Activated T-helper 1 cell treated with Interleukin-2 at 50 U/mL for 16 hours (primary cell): ENCODE measurements around the gene TMPRSS2.

Experiments
- DNase-seq: peaks from one replicate; pipeline ENCODE4 v3.0.0-alpha.2; 2020; ENCODE audit warnings: low read depth

The TMPRSS2 gene

GRCh38 chr21:41507521-41508414 is at the start of gene TMPRSS2:
Gene TMPRSS2 (minus strand): TSS chr21:41508158. CDS start chr21:41498133, 10,025 bp downstream.
- DNase-seq, result no peak

DNA sequence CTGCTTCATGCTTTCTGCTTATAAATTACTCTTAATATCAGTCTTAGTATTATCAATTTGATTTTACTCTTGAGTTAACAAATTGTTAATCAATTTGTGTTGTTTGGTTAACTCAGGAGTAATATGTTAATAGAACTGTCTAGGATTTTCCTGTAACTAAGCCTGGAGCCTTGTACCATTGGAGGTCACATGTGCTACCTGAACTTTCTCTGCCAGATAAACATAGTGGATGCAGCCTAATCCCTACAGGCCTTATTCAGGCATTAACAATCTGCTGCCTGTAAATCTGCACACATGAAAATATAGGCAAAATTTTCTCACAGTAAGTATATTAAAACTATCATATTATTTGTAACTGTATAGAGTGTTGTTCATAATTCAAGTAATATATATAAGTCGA is 47.1 kb upstream of the TMPRSS2 start:
- DNase-seq, result no peak

DNA sequence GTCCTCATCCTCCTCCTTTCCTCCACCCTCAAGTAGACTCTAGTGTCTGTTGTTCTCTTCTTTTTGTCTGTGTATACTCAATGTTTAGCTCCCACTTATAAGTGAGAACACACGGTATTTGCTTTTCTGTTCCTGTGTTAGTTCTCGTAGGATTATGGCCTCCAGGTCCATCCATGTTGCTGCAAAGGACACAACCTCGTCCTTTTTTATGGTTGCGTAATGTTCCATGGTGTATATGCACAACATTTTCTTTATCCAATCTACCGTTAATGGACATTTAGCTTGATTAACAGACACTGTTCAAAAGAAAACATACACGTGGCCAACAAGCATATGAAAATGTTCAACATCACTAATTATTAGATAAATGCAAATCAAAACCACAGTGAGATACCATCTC is 44.3 kb upstream of the TMPRSS2 start:
- DNase-seq, result no peak

DNA sequence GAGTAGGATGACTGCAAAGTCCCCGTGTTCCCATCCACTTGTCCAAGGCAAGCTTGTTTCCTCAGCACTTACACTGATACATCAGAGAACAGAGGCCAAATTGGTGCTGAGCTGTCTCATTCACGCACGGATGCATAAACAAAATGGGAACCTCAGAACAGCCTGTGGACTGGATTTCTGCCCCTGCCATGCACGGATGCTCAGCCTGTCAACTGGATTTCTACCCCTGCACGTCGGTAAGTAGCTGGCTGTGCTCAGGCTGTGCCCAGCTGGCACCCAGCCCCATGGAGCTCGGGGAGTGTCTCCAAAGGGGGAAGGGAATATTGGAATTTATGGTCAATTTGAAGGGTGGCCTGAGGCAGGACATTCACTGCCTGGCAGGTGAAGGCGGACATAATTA is 40.8 kb upstream of the TMPRSS2 start:
- no peak for DNase-seq

DNA sequence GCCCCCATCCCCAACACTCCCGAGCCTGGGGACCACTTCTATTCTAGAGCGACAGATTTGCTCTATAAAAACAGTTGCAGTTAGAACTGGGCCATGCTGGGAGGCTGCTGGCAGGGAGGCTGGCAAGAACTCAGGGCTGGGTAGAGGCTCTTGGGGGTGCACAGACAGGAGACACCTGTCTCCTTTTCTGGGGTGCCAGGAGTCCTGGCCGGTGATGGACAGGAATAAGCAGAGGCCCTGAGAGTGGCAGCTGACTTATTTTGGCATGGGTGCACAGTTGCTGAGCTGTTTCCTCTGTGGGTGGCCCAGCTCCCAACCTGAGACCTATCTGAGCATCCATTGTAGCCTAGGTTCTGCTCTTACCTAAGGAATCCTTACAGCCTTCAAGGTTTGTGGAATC is 39.2 kb upstream of the TMPRSS2 start:
- no peak for DNase-seq

DNA sequence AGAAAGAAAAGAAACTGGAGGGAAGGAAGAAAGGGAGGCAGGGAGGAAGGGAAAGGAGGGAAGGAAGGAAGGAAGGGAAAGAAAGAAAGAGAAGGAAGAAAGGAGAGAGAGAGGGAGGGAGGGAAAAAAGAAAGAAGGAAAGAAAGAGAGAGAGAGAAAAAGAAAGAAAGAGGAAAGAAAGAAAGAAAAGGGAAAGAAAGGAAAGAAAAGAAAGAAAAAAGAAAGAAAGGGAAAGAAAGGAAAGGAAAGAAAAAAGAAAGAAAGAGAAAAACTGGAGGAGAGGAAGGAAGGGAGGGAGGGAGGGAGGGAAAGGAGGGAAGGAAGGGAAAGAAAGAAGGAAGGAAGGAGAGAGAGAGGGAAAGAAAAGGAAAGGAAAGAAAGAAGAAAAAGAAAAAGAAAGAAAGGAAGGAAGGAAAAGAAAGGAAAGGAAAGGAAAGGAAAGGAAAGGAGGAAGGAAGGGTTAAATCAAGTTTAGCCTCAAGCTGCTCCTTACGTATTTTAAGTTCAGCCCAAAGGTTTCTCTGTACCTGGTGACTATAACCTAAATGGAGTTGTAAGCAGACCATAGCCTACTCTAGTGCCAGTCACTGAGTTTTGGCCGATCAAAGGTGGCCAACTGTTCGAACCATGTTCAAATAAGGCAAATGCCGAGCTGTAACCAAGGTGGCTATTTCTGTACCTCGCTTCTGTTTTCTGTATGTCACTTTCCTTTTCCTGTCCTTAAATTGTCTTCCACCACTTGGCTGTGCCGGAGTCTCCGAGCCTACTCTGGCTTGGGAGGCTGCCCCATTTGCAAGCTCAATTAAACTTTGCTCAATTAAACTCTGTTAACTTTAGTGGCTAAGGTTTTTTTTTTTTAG is 37.8 kb upstream of the TMPRSS2 start:
- DNase-seq, result no peak

DNA sequence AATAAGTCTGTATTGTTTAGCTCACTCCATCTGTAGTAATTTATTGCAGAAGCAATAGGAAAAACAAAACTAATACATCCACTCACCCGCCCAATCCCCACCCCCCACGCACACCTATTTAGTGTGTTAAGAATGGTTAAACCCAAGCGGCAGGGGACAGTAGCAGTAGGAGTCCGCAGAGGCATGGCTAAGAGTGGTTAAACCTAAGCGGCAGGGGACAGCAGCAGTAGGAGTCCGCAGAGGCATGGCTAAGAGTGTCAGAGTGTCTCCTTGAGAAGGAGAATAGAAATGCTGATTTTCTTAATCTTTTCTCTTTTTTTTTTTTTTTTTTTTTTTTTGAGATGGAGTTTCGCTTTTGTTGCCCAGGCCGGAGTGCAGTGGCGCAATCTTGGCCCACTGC is 34.8 kb upstream of the TMPRSS2 start:
- no peak for DNase-seq

- no peak for DNase-seq
These were observed 29.4 kb upstream of the TMPRSS2 start for GRCh38 chr21:41537356-41537755.

DNA sequence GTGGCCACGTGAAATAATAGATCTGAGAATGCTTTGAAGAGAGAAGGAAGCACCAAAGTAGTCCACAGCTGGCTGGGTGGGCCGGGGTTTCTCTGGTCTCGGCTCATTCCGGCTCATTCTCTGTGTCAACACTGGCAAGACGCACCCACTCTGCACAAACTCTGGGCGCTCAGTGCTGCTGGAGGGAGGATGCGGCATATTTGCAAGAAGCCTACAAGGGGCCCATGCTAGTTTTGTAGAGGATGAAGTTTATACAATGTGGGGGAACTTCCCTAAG is 28.8 kb upstream of the TMPRSS2 start:
- DNase-seq, result no peak

GRCh38 chr21:41536076-41536826 is 28.3 kb upstream of the TMPRSS2 start:
- no peak for DNase-seq

DNA sequence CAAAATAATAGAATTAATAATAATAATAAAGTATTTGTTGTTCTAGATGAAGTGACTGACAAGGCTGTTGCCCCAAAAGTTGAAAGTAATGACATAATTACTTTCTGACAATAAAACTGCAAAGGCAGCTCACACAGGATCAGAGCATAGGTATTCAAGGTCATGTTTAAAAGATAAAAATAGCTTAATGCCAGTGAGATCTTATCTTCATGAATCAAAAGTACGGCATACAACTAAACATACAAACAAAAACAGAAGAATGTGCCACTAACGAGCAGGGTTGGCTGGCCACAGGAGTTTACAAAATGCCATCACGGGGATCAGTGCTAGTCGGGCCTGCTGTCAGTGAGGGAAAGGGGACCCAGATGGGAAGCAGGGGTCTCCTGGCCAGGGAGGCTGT is 22.4 kb upstream of the TMPRSS2 start:
- no peak for DNase-seq

DNA sequence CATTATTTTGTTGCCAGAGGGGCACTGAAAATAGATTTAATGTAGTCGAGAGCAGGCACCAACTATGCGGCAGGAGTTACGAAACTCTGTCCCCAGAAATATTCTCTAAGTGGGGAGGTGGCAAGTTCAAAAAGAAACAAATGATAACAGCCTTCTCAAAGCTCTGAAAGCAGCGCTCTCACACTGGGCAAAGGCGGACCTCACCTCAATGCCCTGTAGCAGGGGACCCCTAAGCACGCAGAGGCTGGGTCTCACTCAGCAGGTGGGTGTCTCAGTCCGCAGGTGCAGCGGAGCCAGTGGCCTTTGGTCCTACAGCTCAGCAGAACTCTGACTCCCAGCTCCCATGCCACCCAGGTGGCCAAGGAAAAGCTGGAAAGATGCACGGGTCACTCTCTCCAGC is 21.8 kb upstream of the TMPRSS2 start:
- DNase-seq, result no peak

DNA sequence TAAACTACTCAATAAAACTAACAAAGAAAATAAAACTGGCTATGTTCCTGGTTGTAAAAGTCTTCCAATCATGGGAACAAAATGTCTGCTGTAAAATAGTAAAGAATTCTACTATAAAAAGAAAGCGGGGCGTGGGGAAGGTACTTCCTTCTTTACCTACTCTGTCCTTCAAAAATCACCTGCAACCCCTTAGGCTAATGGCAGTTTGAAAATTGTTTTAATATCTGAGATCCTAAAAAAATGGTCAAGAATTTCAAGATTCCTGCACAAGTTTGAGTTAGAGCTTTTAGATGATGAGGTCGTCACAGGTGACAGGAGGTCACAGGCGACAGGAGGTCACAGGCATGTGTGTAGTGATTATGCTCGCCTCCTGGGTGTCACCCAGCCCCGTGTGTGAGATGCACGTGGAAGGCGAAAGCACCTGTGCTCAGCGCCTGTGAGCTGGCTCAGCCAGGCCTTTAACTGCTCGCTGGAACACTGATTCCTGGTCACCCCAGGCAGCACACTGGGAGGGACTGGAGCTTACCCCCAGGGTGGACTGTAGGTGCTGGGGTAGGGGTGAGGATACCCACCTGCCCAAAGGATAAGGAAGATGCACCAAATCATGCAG is 18.6 kb upstream of the TMPRSS2 start:
- DNase-seq, result no peak

GRCh38 chr21:41523175-41523574 is 15.2 kb upstream of the TMPRSS2 start:
- DNase-seq, result no peak

DNA sequence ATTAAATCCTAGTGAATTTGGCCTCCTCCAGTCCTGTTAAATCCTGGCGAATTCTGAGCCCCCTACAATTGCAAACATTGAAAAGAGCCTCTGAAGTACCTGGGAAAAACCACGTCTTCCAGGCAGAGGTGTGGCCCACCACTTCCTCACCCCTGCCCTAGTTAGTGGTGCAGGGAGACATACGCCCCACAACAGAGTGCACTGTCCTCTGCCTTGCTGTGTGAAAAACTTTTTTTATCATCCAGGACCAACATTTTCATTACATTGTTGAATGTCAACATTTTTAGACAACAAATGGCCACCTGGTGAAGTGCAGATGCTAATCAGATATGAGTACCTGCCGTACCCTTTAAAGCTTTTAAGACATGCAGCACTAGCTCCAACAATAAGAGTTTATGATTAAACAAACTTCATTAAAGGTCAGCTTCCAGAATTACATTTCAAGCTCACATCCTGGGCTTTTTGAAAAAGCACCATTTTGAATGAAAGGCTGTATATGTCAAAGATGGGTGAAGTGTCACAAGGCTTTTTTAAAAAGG is 13.6 kb upstream of the TMPRSS2 start:
- no peak for DNase-seq

GRCh38 chr21:41520560-41521442 is 12.8 kb upstream of the TMPRSS2 start:
- DNase-seq, result no peak

GRCh38 chr21:41519806-41520559 is 12.0 kb upstream of the TMPRSS2 start:
- no peak for DNase-seq

DNA sequence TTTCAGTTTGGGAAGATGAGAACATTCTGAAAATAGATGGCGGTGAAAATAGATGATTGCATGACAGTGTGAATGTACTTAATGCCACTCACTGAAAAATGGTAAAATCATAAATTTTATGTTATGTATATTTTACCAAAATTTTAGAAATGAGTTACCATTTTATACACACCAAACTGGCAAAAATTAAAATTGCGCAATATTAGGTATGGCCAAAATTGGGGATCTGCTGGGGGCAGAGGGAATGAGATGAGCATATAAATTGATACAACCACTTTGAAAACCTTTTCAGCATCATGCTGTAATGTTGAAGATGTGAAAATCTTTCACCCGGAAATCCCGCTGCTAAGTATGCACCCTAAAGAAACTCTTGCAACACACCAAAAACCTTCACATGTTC is 10.8 kb upstream of the TMPRSS2 start:
- DNase-seq, result no peak

DNA sequence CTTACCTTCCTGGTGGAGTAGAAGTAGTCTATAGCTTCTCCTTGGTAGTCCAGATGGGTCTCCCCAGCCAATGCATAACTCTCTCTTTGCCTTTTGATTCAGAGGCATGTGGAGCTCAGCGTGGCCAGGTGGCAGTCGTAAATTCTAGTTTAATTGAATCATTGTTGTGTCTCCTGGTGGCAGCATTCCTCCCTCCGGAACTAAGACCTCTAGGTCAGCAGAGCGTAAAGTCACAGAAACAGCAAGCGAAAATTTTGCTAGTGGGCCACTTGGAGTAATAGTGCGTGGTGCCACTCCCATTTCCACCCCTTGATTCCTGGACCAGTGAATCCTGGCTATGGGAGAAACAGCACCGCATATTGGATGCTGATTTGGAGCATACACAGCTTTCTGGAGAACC is 3.9 kb upstream of the TMPRSS2 start:
- DNase-seq, result no peak

- no peak for DNase-seq
These were observed 2.5 kb upstream of the TMPRSS2 start for GRCh38 chr21:41510500-41510899.
